HG02943 (cell line): Measurements from ENCODE around the gene CHIC2.
"Not testable (repeated sequence)": the region's sequence is repeated elsewhere in the genome, so short reads cannot be mapped to it uniquely, and the experiment has no call there.

ENCODE experiments used
- ATAC-seq: cut with Tn5 transposase; IDR thresholded peaks from one replicate; pipeline ENCODE4 v1.9.1; 2021; ENCODE audit warnings: mild to moderate bottlenecking, low read depth, moderate library complexity; ENCODE audit not compliant: unreplicated experiment

CHIC2 gene

GRCh38 chr4:54064317-54065111, at the start of gene CHIC2:
TSS of gene CHIC2 (minus strand) at chr4:54064605. CDS start at chr4:54064300, 305 bp downstream.
- ATAC-seq: peak; percentile 97

GRCh38 chr4:54113206-54113605, 48.8 kb upstream of the CHIC2 start:
- ATAC-seq: not testable (repeated sequence)

GRCh38 chr4:54110019-54110416, 45.6 kb upstream of the CHIC2 start:
- ATAC-seq: no peak

- ATAC-seq: no peak
Measured at GRCh38 chr4:54109241-54110018, 45.0 kb upstream of the CHIC2 start.

- no peak for ATAC-seq
Measured at GRCh38 chr4:54107951-54108748, 43.7 kb upstream of the CHIC2 start.

- ATAC-seq: no peak
Measured at GRCh38 chr4:54104907-54105306, 40.5 kb upstream of the CHIC2 start.

GRCh38 chr4:54103190-54103574, 38.8 kb upstream of the CHIC2 start:
- ATAC-seq: no peak

- no peak for ATAC-seq
Measured at GRCh38 chr4:54102531-54103106, 38.2 kb upstream of the CHIC2 start.

GRCh38 chr4:54101190-54102041, 37.0 kb upstream of the CHIC2 start:
- no peak for ATAC-seq

- ATAC-seq: no peak
Measured at GRCh38 chr4:54100595-54101189, 36.3 kb upstream of the CHIC2 start.

GRCh38 chr4:54099748-54100574, 35.6 kb upstream of the CHIC2 start, which contains the start of gene GSX2:
TSS of gene GSX2 (plus strand) at chr4:54100163. CDS start at chr4:54100345, 182 bp downstream.
- no peak for ATAC-seq

- no peak for ATAC-seq
Measured at GRCh38 chr4:54099287-54099747, 34.9 kb upstream of the CHIC2 start.

- ATAC-seq: no peak
Measured at GRCh38 chr4:54098375-54098774, 34.0 kb upstream of the CHIC2 start.

- no peak for ATAC-seq
Measured at GRCh38 chr4:54097152-54097551, 32.7 kb upstream of the CHIC2 start.

- no peak for ATAC-seq
Measured at GRCh38 chr4:54096295-54096962, 32.0 kb upstream of the CHIC2 start.

GRCh38 chr4:54095110-54095825, 30.9 kb upstream of the CHIC2 start:
- ATAC-seq: no peak

- no peak for ATAC-seq
Measured at GRCh38 chr4:54094451-54094850, 30.0 kb upstream of the CHIC2 start.
